Measurements from ENCODE around the gene CLSTN2. TPM values are rescaled to one million over a fixed set of nuclear protein-coding genes. Genes with fewer than 3 reads are reported as not detected.

The CLSTN2 gene
- total RNA-seq, 2 donors from 2014 or later: 3.5 to 60.3 TPM

GRCh38 chr3:140298569-140299070, 363.6 kb downstream of the CLSTN2 start:
- Histone ChIP-seq H3K4me1 (replicated peaks) (no peaks in the 10 kb centered on the region), H3K36me3 (no peaks in the 10 kb centered on the region), H3K9me3 (no peaks in the 10 kb centered on the region), H3K27me3 (replicated peaks; ENCODE audit: insufficient read depth) (no peaks in the 10 kb centered on the region), H3K27ac (no peak overlapping the region), H3K4me3 (no peak overlapping the region)
- WGBS: 89% methylated on average over 2 of the region's 2 CpGs
- DNase-seq (ENCODE audit: low spot score): no peak
- TF ChIP-seq CTCF (IDR thresholded peaks at IDR 0.05): no peak
- intact Hi-C loops (cut with DNase I): no loop called here

GRCh38 chr3:140303875-140304274, 368.9 kb downstream of the CLSTN2 start:
- WGBS: 92% methylated on average over 2 of the region's 2 CpGs
- Histone ChIP-seq H3K36me3 (no peaks in the 10 kb centered on the region), H3K4me3 (no peak overlapping the region), H3K4me1 (replicated peaks) (no peaks in the 10 kb centered on the region), H3K27me3 (replicated peaks; ENCODE audit: insufficient read depth) (no peaks in the 10 kb centered on the region), H3K9me3 (no peaks in the 10 kb centered on the region), H3K27ac (no peak overlapping the region)
- no peak for DNase-seq (ENCODE audit: low spot score)
- intact Hi-C loops (cut with DNase I): no loop called here
- TF ChIP-seq CTCF (IDR thresholded peaks at IDR 0.05) (no peak), POLR2AphosphoS5 (IDR thresholded peaks at IDR 0.05) (no peak), POLR2A (IDR thresholded peaks at IDR 0.05) (no peak)

- H3K27ac ChIP-seq: no peak overlapping the region
- WGBS: 75% methylated on average over 2 of the region's 2 CpGs
- intact Hi-C loops (cut with DNase I): no loop called here
Measured at GRCh38 chr3:140308535-140308934, 373.6 kb downstream of the CLSTN2 start.

GRCh38 chr3:140311428-140311827, 376.4 kb downstream of the CLSTN2 start:
- intact Hi-C loops (cut with DNase I): no loop called here
- Histone ChIP-seq H3K4me3 (no peak overlapping the region), H3K4me1 (replicated peaks) (no peaks in the 10 kb centered on the region), H3K27me3 (replicated peaks; ENCODE audit: insufficient read depth) (no peaks in the 10 kb centered on the region), H3K36me3 (no peaks in the 10 kb centered on the region), H3K27ac (no peak overlapping the region), H3K9me3 (no peaks in the 10 kb centered on the region)
- 90% methylated on average over 5 of the region's 5 CpGs for WGBS
- no peak for DNase-seq (ENCODE audit: low spot score)
- no peak for TF ChIP-seq POLR2AphosphoS5 (IDR thresholded peaks at IDR 0.05)
- TF ChIP-seq CTCF (IDR thresholded peaks at IDR 0.05): no peak
- TF ChIP-seq POLR2A (IDR thresholded peaks at IDR 0.05): no peak

More at GRCh38 chr3:140308535-140308934, 373.6 kb downstream of the CLSTN2 start:
- Histone ChIP-seq H3K27me3 (replicated peaks; ENCODE audit: insufficient read depth) (no peaks in the 10 kb centered on the region), H3K9me3 (no peaks in the 10 kb centered on the region), H3K36me3 (no peaks in the 10 kb centered on the region), H3K4me1 (replicated peaks) (no peaks in the 10 kb centered on the region), H3K4me3 (no peak overlapping the region)
- no peak for DNase-seq (ENCODE audit: low spot score)
- TF ChIP-seq CTCF (IDR thresholded peaks at IDR 0.05) (no peak), POLR2AphosphoS5 (IDR thresholded peaks at IDR 0.05) (no peak), POLR2A (IDR thresholded peaks at IDR 0.05) (no peak)

- Histone ChIP-seq H3K9me3 (no peaks in the 10 kb centered on the region), H3K4me3 (no peak overlapping the region), H3K27ac (no peak overlapping the region), H3K36me3 (no peaks in the 10 kb centered on the region), H3K4me1 (replicated peaks) (no peaks in the 10 kb centered on the region), H3K27me3 (replicated peaks; ENCODE audit: insufficient read depth) (no peaks in the 10 kb centered on the region)
- TF ChIP-seq CTCF (IDR thresholded peaks at IDR 0.05) (no peak), POLR2A (IDR thresholded peaks at IDR 0.05) (no peak), POLR2AphosphoS5 (IDR thresholded peaks at IDR 0.05) (no peak)
- no peak for DNase-seq (ENCODE audit: low spot score)
- intact Hi-C loops (cut with DNase I): no loop called here
Measured at GRCh38 chr3:140315955-140316354, 381.0 kb downstream of the CLSTN2 start.

Measured in prostate gland (tissue), 2 donors.